ENCODE results near the gene PTPRR.

PTPRR gene

GRCh38 chr12:70627677-70628076 lies 292.9 kb downstream of the PTPRR start:
- H3K4me3 ChIP-seq (replicated peaks; ENCODE audit: low read depth, low read length), result no peak overlapping the region
- DNase-seq (ENCODE audit: extremely low read depth, low read depth), result no peak
- no peak for TF ChIP-seq CTCF (IDR thresholded peaks at IDR 0.05; ENCODE audit: low read depth, low read length, missing control alignments)

- DNase-seq (ENCODE audit: extremely low read depth, low read depth), result no peak
- no peak for TF ChIP-seq CTCF (IDR thresholded peaks at IDR 0.05; ENCODE audit: low read depth, low read length, missing control alignments)
- no peak overlapping the region for H3K4me3 ChIP-seq (replicated peaks; ENCODE audit: low read depth, low read length)
Observed at GRCh38 chr12:70626180-70626579, 294.4 kb downstream of the PTPRR start.

GRCh38 chr12:70619471-70620152 lies 300.9 kb downstream of the PTPRR start:
- DNase-seq (ENCODE audit: extremely low read depth, low read depth), result no peak
- no peak for TF ChIP-seq CTCF (IDR thresholded peaks at IDR 0.05; ENCODE audit: low read depth, low read length, missing control alignments)
- no peak overlapping the region for H3K4me3 ChIP-seq (replicated peaks; ENCODE audit: low read depth, low read length)

- no peak for TF ChIP-seq CTCF (IDR thresholded peaks at IDR 0.05; ENCODE audit: low read depth, low read length, missing control alignments)
- no peak overlapping the region for H3K4me3 ChIP-seq (replicated peaks; ENCODE audit: low read depth, low read length)
- no peak for DNase-seq (ENCODE audit: extremely low read depth, low read depth)
Observed at GRCh38 chr12:70618371-70618770, 302.2 kb downstream of the PTPRR start.

GRCh38 chr12:70617450-70617849 lies 303.1 kb downstream of the PTPRR start:
- TF ChIP-seq CTCF (IDR thresholded peaks at IDR 0.05; ENCODE audit: low read depth, low read length, missing control alignments), result no peak
- H3K4me3 ChIP-seq (replicated peaks; ENCODE audit: low read depth, low read length), result no peak overlapping the region
- no peak for DNase-seq (ENCODE audit: extremely low read depth, low read depth)

GRCh38 chr12:70615174-70615866 lies 305.2 kb downstream of the PTPRR start:
- DNase-seq (ENCODE audit: extremely low read depth, low read depth), result no peak
- H3K4me3 ChIP-seq (replicated peaks; ENCODE audit: low read depth, low read length), result no peak overlapping the region
- TF ChIP-seq CTCF (IDR thresholded peaks at IDR 0.05; ENCODE audit: low read depth, low read length, missing control alignments), result no peak
